MG63 (cell line): ENCODE measurements around the gene GRID1. TPM values are rescaled to one million over a fixed set of nuclear protein-coding genes. Genes with fewer than 3 reads are reported as not detected.
A peak's percentile ranks its signal among the peaks of the same experiment; 100 is the strongest.
"Not testable (repeated sequence)": the region's sequence is repeated elsewhere in the genome, so short reads cannot be mapped to it uniquely, and the experiment has no call there.

ENCODE experiments used
- DNase-seq: peaks from one replicate; pipeline ENCODE4 v3.0.0-alpha.2; 2020
- H3K27me3 ChIP-seq: fragments of 250-450 bp; sonication (Bioruptor Pico); 2 replicates; pipeline ENCODE4 v1.5.1; 2020; ENCODE audit warnings: mild to moderate bottlenecking, moderate library complexity
- H3K36me3 ChIP-seq: fragments of 250-450 bp; sonication (Bioruptor Pico); 2 replicates; pipeline ENCODE4 v1.5.1; 2020; ENCODE audit warnings: mild to moderate bottlenecking, moderate library complexity
- H3K4me3 ChIP-seq: fragments of 250-450 bp; sonication (Bioruptor Pico); 2 replicates; pipeline ENCODE4 v1.5.1; 2020; ENCODE audit warnings: mild to moderate bottlenecking, moderate library complexity
- H3K9me3 ChIP-seq: fragments of 250-450 bp; sonication (Bioruptor Pico); 2 replicates; pipeline ENCODE4 v1.5.1; 2020; ENCODE audit warnings: mild to moderate bottlenecking, moderate library complexity
- total RNA-seq: library from RNA; depleted of rRNA; stranded (reverse); fragments of >200 nt; shearing (Covaris generic); gene quantifications from 2 replicates; pipeline ENCODE4 v1.2.3, GENCODE V29; 2014; ENCODE audit warnings: low replicate concordance

The GRID1 gene
- total RNA-seq, 1 experiment from 2014 or later, result 0.10 TPM

DNA sequence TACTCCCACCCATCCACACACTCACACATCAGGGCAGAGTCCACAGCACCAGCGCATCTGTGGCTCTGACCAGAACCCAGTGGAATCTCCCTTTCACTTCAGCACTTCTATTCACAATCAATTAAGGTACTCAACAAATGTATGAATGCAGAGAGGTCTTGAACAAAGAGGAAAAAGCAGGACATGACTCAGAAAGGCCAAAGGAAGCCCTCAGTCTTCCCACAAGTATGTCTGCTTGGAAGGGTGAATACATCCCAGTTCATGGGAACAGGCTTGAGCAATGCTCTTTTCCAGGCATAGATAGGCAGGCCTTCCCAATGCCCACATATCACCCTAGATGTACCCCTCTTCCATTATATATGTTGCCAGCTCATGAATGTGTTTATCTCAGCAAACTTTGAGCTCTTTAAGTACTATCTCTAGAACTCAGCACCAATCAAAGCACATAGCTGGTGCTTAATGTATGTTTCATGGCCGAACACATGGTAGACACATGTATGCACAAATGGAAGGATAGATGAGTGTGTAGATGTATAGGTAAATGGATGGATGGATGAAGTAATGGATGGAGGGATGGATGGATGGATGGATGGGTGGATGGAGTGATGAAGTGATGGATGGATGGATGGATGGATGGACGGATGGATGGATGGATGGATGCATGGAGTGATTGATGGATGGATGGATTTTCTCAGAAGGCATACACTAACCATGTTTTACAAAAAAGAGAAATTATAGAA is 507.6 kb downstream of the GRID1 start:
- Histone ChIP-seq H3K36me3 (no peaks in the 10 kb centered on the region), H3K27me3 (no peaks in the 10 kb centered on the region), H3K9me3 (no peaks in the 10 kb centered on the region), H3K4me3 (no peak overlapping the region)
- no peak for DNase-seq

DNA sequence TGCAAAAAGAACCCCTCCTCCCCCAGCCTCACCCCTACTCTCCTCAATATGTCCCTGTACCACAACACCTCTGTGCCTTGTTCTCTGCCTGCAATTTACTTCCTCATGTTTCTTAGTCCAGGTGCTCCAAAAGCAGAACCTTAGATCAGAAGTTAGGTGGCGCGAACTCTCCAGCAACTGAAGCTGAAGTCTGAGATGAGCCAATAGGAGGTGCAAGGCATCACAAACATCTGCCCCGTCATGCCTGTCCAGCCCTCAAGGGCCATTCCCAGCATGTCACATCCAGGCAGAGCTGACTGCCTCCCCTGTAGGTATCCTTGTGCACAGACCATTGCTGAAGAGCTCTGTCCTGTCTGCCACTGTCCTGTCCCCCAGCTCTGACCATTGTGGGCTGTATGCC is 508.8 kb downstream of the GRID1 start:
- no peaks in the 10 kb centered on the region for H3K9me3 ChIP-seq
- no peak for DNase-seq
- no peaks in the 10 kb centered on the region for H3K36me3 ChIP-seq
- no peak overlapping the region for H3K4me3 ChIP-seq
- H3K27me3 ChIP-seq, result no peaks in the 10 kb centered on the region

DNA sequence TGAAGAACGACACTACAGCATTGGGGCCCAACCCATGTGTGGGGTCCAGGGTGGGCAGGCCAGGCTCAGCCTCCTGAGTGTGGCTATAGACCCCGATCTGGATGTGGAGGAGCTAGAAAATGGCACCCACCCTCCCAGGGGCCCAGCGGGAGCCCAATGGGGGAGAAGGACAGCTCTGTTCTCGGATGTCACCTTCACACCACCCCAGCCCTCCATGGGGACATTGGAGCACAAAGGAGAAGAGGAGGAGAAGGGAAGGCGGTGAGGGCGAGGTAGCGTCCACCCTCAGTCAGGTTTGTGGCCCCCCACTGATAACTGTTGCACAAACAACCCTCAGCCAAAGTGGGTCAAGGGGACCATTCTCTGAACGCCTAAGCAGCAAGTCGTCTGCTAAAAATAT is 509.3 kb downstream of the GRID1 start:
- Histone ChIP-seq H3K4me3 (no peak overlapping the region), H3K9me3 (no peaks in the 10 kb centered on the region), H3K27me3 (no peaks in the 10 kb centered on the region), H3K36me3 (no peaks in the 10 kb centered on the region)
- no peak for DNase-seq

DNA sequence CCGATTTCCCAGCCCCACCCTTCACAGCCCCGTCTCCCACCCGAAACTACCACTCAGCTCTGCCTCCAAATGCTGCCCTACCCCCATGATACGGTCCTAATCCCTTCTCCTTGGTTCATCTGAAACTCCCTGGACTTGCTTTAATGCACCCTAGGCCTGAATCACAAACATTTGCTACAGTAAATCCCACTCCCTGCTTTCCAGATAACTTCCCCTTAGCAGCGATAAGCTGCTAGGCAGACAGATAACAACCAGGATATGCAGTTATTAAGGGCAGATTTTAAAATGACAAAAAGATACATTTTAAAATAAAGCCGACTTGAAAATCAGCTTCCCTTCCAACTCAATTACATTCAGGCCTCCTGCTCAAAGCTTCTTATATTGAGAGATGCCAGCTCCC is 514.7 kb downstream of the GRID1 start:
- Histone ChIP-seq H3K4me3 (no peak overlapping the region), H3K9me3 (no peaks in the 10 kb centered on the region), H3K36me3 (no peaks in the 10 kb centered on the region), H3K27me3 (no peaks in the 10 kb centered on the region)
- DNase-seq, result no peak

DNA sequence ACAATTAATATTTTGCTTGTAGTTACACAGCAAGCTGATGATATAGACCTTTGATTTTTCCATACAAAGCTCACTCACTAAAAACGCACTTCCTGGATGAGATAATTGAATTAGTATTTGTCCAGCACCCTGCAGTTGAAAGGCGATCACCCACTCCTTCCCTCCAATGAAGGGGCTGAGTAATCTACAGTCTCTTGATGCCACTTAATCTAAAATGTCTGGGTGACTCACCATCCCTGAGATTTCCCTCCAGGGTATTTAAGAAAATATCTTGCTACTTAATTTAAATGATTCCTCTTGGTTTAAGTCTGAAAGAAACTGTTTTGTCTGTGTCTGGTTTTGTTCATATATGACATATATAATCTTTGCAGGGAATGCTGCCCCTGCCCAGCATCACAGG is 515.3 kb downstream of the GRID1 start:
- no peaks in the 10 kb centered on the region for H3K36me3 ChIP-seq
- H3K4me3 ChIP-seq, result no peak overlapping the region
- H3K9me3 ChIP-seq, result no peaks in the 10 kb centered on the region
- peak; percentile 58 for DNase-seq
- no peaks in the 10 kb centered on the region for H3K27me3 ChIP-seq

DNA sequence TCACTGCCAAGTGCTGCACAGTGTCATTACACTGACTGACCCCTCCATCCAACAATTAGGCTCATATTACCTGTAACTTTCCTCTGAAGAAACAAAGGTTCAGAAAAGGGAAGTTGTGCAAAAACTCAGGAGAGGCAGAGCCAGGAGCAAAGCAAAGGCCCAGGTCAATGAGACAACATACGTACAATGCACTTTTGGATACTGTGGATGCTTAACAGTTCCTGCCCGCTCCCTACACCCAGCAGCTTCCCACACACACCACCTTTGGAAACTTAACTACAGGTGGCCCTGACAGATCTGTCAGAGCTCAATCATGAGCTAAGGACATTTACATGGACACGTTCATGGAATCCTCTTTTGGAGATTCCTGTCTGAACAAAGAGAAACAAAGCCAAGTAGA is 515.9 kb downstream of the GRID1 start:
- DNase-seq, result no peak
- H3K36me3 ChIP-seq, result no peaks in the 10 kb centered on the region
- H3K9me3 ChIP-seq, result no peaks in the 10 kb centered on the region
- no peak overlapping the region for H3K4me3 ChIP-seq
- no peaks in the 10 kb centered on the region for H3K27me3 ChIP-seq

DNA sequence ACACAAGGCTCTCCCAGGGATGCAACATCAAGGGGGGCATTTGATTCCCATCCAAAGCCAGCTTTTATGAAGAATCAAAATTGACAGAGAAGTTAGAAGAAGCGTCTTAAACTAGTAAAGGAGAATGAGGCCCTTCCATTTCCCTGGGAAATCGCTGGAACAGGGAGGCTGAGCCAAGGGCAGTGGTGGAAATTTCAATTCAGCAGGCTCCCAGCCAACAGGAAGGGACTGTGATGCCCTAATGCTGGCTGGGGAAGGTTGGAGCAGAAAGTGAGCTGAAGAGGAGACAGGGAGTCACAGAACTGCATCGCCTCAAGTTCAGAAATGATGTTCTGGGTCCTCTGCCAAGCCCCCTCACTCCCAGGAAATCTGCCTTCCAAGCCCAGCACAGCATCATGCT is 517.3 kb downstream of the GRID1 start:
- peak; percentile 32 for DNase-seq
- no peak overlapping the region for H3K4me3 ChIP-seq
- H3K27me3 ChIP-seq, result no peaks in the 10 kb centered on the region
- no peaks in the 10 kb centered on the region for H3K36me3 ChIP-seq
- H3K9me3 ChIP-seq, result no peaks in the 10 kb centered on the region

DNA sequence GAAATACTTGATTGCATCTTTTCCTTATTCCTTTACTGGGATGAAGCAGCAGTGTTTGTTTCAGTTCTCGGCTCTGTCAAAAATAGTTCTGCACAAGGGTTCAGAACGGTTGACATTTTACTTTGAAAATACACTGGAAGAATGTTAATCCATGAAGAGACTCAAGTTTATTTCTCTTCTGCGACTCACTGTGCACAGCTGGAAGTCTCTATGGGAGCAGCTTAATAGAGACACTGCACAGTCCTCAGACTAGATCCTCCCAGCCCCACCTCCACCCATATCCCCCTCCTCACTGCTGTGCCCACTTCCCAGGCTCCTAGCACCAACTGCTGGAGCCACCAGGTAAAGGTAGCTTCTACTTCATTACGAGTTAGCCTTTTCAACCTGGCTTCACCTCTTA is 517.8 kb downstream of the GRID1 start:
- Histone ChIP-seq H3K36me3 (no peaks in the 10 kb centered on the region), H3K4me3 (no peak overlapping the region), H3K27me3 (no peaks in the 10 kb centered on the region), H3K9me3 (no peaks in the 10 kb centered on the region)
- DNase-seq, result peak; percentile 34

DNA sequence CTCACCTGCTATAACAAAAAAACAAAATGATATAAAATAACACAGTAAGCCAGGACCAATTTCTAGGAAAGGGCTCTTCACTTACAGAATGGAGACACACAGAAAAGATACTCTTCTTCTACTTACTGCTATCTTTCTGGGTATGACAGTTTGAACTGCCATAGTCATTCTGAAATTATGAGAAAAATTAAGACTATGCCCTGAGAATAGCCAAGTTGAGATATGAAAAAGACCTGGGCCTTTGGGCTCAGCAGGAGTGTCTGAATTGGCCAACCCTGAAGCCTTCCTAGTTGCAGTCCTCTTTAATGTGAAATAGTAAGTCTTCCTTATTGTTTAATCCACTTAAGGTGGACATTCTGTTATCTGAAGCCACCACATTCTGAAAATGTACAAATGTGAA is 519.5 kb downstream of the GRID1 start:
- Histone ChIP-seq H3K4me3 (no peak overlapping the region), H3K27me3 (no peaks in the 10 kb centered on the region), H3K9me3 (no peaks in the 10 kb centered on the region), H3K36me3 (no peaks in the 10 kb centered on the region)
- no peak for DNase-seq

DNA sequence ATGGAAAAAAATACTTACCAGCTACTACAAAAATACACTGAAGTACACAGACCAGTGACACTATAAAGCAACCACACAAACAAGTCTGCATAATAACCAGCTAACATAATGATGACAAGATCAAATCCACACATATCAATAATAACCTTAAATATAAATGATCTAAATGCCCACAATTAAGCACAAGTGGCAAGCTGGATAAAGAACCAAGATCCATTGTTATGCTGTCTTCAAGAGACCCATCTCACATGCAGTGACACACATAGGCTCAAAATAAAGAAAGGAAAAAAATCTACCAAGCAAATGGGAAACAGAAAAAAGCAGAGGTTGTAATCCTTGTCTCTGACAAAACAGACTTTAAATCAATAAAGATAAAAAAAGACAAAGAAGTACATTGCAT is 527.9 kb downstream of the GRID1 start:
- not testable (repeated sequence) for H3K27me3 ChIP-seq, H3K4me3 ChIP-seq, DNase-seq, H3K9me3 ChIP-seq, H3K36me3 ChIP-seq

DNA sequence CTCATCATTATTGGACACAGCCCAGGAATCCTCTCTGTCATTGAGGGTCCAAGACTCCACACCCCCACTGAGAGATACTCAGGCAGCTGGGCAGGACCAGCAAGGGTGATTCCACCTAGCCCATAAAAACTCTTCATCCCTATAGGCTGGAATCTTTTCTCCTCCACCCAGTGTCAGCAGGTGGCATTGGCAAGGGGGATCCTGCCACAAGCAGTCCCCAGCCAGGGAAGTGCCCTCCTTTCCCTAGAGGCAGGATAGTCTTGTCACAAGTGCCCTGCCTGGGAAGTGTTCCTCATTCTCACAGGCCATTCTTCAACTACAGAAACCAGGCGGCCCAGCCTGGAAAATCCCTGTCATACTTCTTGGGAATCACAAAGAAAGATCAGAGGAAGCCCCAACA is 533.6 kb downstream of the GRID1 start:
- Histone ChIP-seq H3K4me3 (no peak overlapping the region), H3K27me3 (no peaks in the 10 kb centered on the region), H3K9me3 (no peaks in the 10 kb centered on the region; the same call in 1 of the 2 replicates), H3K36me3 (no peaks in the 10 kb centered on the region)
- DNase-seq, result no peak

DNA sequence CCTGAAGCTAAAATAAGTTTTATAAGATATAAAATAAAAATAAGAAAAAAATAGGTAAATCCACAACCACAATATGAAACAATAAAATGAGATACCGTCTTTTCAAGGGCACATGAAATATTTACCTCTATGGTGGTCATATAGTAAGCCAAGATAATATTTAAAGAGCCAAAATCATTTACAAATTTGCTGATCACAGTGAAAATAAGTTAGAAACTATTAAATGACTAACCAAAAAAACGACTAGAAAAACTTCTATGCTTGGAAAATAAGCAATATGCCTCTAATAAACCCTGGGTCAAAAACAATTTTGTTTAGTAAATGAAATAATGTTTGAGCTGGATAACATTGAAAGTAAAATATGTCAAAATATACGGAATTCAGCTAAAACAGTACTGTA is 535.2 kb downstream of the GRID1 start:
- no peaks in the 10 kb centered on the region for H3K36me3 ChIP-seq
- H3K27me3 ChIP-seq, result no peaks in the 10 kb centered on the region
- H3K9me3 ChIP-seq, result no peaks in the 10 kb centered on the region
- no peak for DNase-seq
- H3K4me3 ChIP-seq, result no peak overlapping the region

DNA sequence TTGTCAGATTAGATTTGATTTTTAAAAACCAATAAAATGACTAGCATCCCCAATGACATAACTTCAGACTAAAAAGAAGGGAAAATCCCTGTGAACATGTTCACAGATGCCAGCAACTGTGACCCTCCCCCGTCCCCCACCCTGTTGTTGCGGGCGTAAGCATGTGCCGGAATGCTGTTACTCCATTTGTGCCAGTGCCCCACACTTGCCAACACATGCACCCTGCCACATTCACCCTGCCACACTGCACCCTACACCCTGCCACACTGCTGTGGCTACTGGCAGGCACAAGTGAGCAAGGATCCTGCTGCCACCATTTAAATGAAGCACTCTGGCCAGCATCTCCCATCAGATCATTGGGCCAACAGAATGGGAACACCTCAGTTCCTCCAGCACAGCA is 540.2 kb downstream of the GRID1 start:
- Histone ChIP-seq H3K27me3 (no peaks in the 10 kb centered on the region), H3K9me3 (no peaks in the 10 kb centered on the region), H3K4me3 (no peak overlapping the region), H3K36me3 (no peaks in the 10 kb centered on the region)
- DNase-seq, result no peak

DNA sequence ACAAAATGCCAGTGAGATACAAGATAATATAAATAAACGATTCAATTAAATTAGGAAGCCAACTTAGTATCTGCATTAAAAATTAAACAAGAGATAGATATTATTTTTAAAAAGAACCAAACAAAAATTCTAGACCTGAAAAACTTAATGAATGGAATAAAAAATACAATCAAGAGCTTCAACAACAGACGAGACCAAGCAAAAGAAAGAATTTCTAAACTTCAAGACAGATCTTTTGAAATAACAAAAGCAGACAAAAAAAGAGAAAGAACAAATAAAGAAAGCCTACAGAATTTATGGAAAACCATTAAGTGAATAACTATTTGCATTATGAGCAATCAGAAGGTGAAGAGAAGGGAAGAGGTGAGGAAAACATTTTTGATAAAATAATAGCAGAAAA is 555.2 kb downstream of the GRID1 start:
- H3K9me3 ChIP-seq, result no peaks in the 10 kb centered on the region; the same call in 1 of the 2 replicates
- H3K36me3 ChIP-seq, result no peaks in the 10 kb centered on the region
- H3K4me3 ChIP-seq, result no peak overlapping the region
- H3K27me3 ChIP-seq, result no peaks in the 10 kb centered on the region
- DNase-seq, result no peak

DNA sequence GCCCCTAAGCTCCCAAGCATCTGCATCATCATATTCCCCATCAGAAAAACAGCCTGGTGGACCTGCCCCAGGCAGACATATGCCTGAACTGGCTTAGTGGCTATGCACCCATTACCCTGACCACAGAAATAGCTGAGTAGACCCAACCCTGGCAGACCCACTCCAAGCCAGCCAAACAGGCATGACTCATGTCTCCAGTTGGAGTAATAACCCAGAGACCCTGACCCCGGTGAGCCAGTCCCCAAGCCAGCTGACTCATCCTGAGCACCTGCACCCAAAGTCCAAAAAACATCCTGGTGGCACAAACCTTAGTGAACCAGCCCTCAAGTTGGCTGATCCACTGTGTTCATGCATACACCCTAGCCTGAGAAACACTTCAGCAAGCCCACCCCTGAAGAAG is 555.9 kb downstream of the GRID1 start:
- no peak for DNase-seq
- no peak overlapping the region for H3K4me3 ChIP-seq
- H3K27me3 ChIP-seq, result no peaks in the 10 kb centered on the region
- no peaks in the 10 kb centered on the region for H3K36me3 ChIP-seq
- no peaks in the 10 kb centered on the region; the same call in 1 of the 2 replicates for H3K9me3 ChIP-seq

DNA sequence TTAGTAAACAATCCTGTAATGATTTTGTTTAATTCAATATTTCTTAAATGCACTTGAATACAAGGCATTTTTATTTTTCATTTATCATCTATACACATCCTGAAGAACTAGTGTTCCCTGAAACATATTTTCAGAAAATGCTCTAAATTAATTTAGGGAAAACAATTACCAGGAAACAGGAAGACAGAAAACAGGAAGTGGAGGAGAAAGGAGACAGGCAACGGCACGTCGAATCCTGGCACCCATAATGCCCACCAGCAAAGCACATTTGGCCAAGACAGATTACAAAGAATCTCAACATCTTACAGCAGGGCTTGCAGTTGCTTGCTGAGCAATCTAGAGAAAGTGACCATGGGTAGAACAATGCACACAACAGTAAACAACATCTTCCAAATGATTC is 571.1 kb downstream of the GRID1 start:
- Histone ChIP-seq H3K4me3 (no peak overlapping the region), H3K9me3 (no peaks in the 10 kb centered on the region), H3K27me3 (peaks cover 8% of the 10 kb centered on the region; the same call in 1 of the 2 replicates), H3K36me3 (no peaks in the 10 kb centered on the region)
- no peak for DNase-seq

DNA sequence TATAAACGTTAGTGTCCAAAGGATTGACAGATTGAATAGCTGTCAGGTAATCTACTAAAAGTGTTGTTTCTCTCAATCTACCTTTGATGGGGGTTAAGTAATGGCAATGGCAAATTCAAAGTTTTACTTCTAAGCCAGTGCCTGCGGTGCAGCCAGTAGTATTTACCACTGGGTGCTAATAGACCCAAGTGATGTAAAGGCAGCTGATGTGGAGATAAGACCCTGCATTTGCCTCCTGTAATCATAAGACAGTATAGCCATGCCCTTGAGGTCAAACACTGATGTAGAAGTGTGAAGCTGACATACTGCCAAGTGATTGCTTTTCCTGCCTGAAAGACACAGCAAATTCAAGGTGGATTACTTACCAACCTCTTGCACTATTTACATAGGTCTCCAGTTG is 572.0 kb downstream of the GRID1 start:
- no peaks in the 10 kb centered on the region for H3K36me3 ChIP-seq
- peaks cover 8% of the 10 kb centered on the region; the same call in 1 of the 2 replicates for H3K27me3 ChIP-seq
- no peak for DNase-seq
- H3K4me3 ChIP-seq, result no peak overlapping the region
- no peaks in the 10 kb centered on the region for H3K9me3 ChIP-seq

DNA sequence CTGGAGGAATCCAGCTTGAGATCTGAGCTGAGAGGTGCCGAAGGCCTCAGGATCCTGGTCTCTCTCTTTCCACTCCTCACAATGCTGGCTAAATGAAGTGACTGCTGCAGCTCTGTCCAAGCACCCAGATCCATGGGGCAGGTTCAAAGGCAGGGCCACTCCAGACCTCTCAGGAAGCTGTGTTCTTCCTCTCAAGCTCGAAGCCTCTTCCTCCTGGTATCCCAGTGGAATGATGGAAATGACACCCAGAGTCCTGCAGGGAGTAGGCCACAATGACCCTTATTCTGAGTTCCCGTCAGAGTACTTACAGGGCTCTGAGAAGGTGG is 574.1 kb downstream of the GRID1 start:
- H3K9me3 ChIP-seq, result no peaks in the 10 kb centered on the region
- no peaks in the 10 kb centered on the region for H3K27me3 ChIP-seq
- no peak overlapping the region for H3K4me3 ChIP-seq
- no peaks in the 10 kb centered on the region for H3K36me3 ChIP-seq
- no peak for DNase-seq
